IMR-90 (cell line): ENCODE measurements around the gene GREB1L. TPM values are rescaled to one million over a fixed set of nuclear protein-coding genes. Genes with fewer than 3 reads are reported as not detected.

Source experiments
- ATAC-seq: fragments of 200-7000 bp; cut with Tn5 transposase; 2 replicates; pipeline ENCODE4 v1.9.1; 2020; ENCODE audit warnings: low read depth, mild to moderate bottlenecking, moderate library complexity
- BruUV-seq: library from RNA; stranded (reverse); fragments of 400-500 nt; replicated peaks from 2 replicates; lab custom pipeline; 2021; lab: Mats Ljungman, UMichigan
- CTCF ChIA-PET: fragments of 300-600 bp; formaldehyde crosslinking; extraction: SDS; loops from one replicate; lab custom pipeline; 2021; ENCODE audit warnings: antibody characterized with exemption; lab: Yijun Ruan, JAX
- POLR2A ChIA-PET: fragments of 300-600 bp; sonication (Branson Sonifier 250); formaldehyde crosslinking; loops from one replicate; lab custom pipeline; 2022; ENCODE audit warnings: antibody characterized with exemption; ENCODE audit not compliant: unreplicated experiment; lab: Charles Lee
- DNase-seq: peaks from one replicate; pipeline ENCODE4 v3.0.0; 2013
- H2AFZ ChIP-seq: replicated peaks from 2 replicates; pipeline ENCODE3; 2013; ENCODE audit warnings: low read length, mild to moderate bottlenecking; ENCODE audit not compliant: poor library complexity
- H2AK5ac ChIP-seq: 2 replicates; pipeline ENCODE4 v1.6.1; 2013; ENCODE audit warnings: low read depth, low read length, inconsistent platforms
- H2AK9ac ChIP-seq: replicated peaks from 2 replicates; pipeline ENCODE3; 2013; ENCODE audit warnings: mild to moderate bottlenecking, low read depth, low read length, moderate library complexity; ENCODE audit not compliant: poor library complexity
- H2BK120ac ChIP-seq: 2 replicates; pipeline ENCODE4 v1.6.1; 2013; ENCODE audit warnings: low read depth, low read length, inconsistent platforms
- H2BK15ac ChIP-seq: 3 replicates; pipeline ENCODE4 v1.6.1; 2013; ENCODE audit warnings: low read depth, low read length, inconsistent platforms
- H2BK20ac ChIP-seq: 2 replicates; pipeline ENCODE4 v1.6.1; 2013; ENCODE audit warnings: low read depth, mild to moderate bottlenecking, inconsistent platforms, low read length, moderate library complexity
- H2BK5ac ChIP-seq: 2 replicates; pipeline ENCODE4 v1.6.1; 2013; ENCODE audit warnings: mild to moderate bottlenecking, low read depth, low read length, inconsistent platforms; ENCODE audit not compliant: poor library complexity, severe bottlenecking
- H3K14ac ChIP-seq: replicated peaks from 2 replicates; pipeline ENCODE4 v1.6.1; 2013; ENCODE audit warnings: low read depth, low read length, inconsistent platforms
- H3K18ac ChIP-seq: 2 replicates; pipeline ENCODE4 v1.6.1; 2013; ENCODE audit warnings: low read depth, low read length, control low read depth
- H3K23ac ChIP-seq: 2 replicates; pipeline ENCODE4 v1.6.1; 2013; ENCODE audit warnings: low read depth, low read length, inconsistent platforms
- H3K27ac ChIP-seq: 2 replicates; pipeline ENCODE4 v1.5.1; 2013; ENCODE audit warnings: mild to moderate bottlenecking, control low read depth, low read length; ENCODE audit not compliant: insufficient read depth
- H3K27me3 ChIP-seq: 2 replicates; pipeline ENCODE4 v1.6.1; 2013; ENCODE audit warnings: low read length; ENCODE audit not compliant: control insufficient read depth, insufficient read depth
- H3K36me3 ChIP-seq: 2 replicates; pipeline ENCODE4 v1.6.1; 2013; ENCODE audit warnings: low read length, mixed read lengths; ENCODE audit not compliant: control insufficient read depth, insufficient read depth
- H3K4ac ChIP-seq: 2 replicates; pipeline ENCODE4 v1.6.1; 2013; ENCODE audit warnings: low read depth, low read length, inconsistent platforms
- H3K4me1 ChIP-seq: 2 replicates; pipeline ENCODE4 v1.6.1; 2013; ENCODE audit warnings: low read length, mixed read lengths; ENCODE audit not compliant: control insufficient read depth, insufficient read depth
- H3K4me2 ChIP-seq: 2 replicates; pipeline ENCODE4 v1.6.1; 2013; ENCODE audit warnings: low read depth, mild to moderate bottlenecking, control low read depth, low read length, moderate library complexity
- H3K4me3 ChIP-seq: 2 replicates; pipeline ENCODE4 v1.5.1; 2013; ENCODE audit warnings: low read depth, mild to moderate bottlenecking, control low read depth, low read length, moderate library complexity; ENCODE audit not compliant: insufficient read depth
- H3K56ac ChIP-seq: 2 replicates; pipeline ENCODE4 v1.6.1; 2013; ENCODE audit warnings: low read length, inconsistent platforms; ENCODE audit not compliant: insufficient read depth; ENCODE audit errors: extremely low read depth
- H3K79me1 ChIP-seq, 2 experiments: 2 replicates each; pipeline ENCODE4 v1.6.1; 2013; ENCODE audit warnings: low read length in 2 of 2, inconsistent platforms in 1 of 2, low read depth in 1 of 2
- H3K9ac ChIP-seq: 2 replicates; pipeline ENCODE4 v1.6.1; 2013; ENCODE audit warnings: low read depth, low read length, control low read depth
- H3K9me1 ChIP-seq: 2 replicates; pipeline ENCODE4 v1.6.1; 2013; ENCODE audit warnings: low read length, inconsistent platforms; ENCODE audit not compliant: insufficient read depth
- H3K9me3 ChIP-seq: 2 replicates; pipeline ENCODE4 v1.6.1; 2013; ENCODE audit warnings: low read length; ENCODE audit not compliant: control insufficient read depth, insufficient read depth
- H4K20me1 ChIP-seq: 2 replicates; pipeline ENCODE4 v1.6.1; 2013; ENCODE audit warnings: low read length, inconsistent platforms; ENCODE audit not compliant: insufficient read depth
- H4K5ac ChIP-seq: 2 replicates; pipeline ENCODE4 v1.6.1; 2013; ENCODE audit warnings: mild to moderate bottlenecking, low read depth, low read length, control low read depth
- H4K8ac ChIP-seq, 2 experiments: 2 replicates each; pipeline ENCODE4 v1.6.1; 2013; ENCODE audit warnings: low read depth in 2 of 2, low read length in 2 of 2, control low read depth in 1 of 2, inconsistent platforms in 1 of 2
- H4K91ac ChIP-seq: 2 replicates; pipeline ENCODE4 v1.6.1; 2013; ENCODE audit warnings: low read depth, low read length, inconsistent platforms; ENCODE audit not compliant: insufficient read depth
- CHD1 ChIP-seq: IDR thresholded peaks from 2 replicates; pipeline ENCODE4 v1.6.1; 2012; ENCODE audit warnings: low read depth, low read length, improper control_type of control experiment
- CTCF ChIP-seq: conservative IDR thresholded peaks from 2 replicates; pipeline ENCODE4 v1.5.1; 2012; ENCODE audit warnings: mild to moderate bottlenecking, low read depth, low read length, improper control_type of control experiment
- ELK1 ChIP-seq: fragments of 150-350 bp; IDR thresholded peaks from 2 replicates; pipeline ENCODE4 v1.6.1; 2016; ENCODE audit warnings: low read depth, mild to moderate bottlenecking, low read length, moderate library complexity, borderline replicate concordance
- FOS ChIP-seq: fragments of 150-350 bp; IDR thresholded peaks from 2 replicates; pipeline ENCODE4 v1.6.1; 2016; ENCODE audit warnings: low read depth, low read length
- MAFK ChIP-seq: IDR thresholded peaks from 2 replicates; pipeline ENCODE4 v1.6.1; 2012; ENCODE audit warnings: low read depth, low read length, improper control_type of control experiment
- MAZ ChIP-seq: IDR thresholded peaks from 2 replicates; pipeline ENCODE4 v1.6.1; 2012; ENCODE audit warnings: low read depth, mild to moderate bottlenecking, low read length, improper control_type of control experiment, moderate library complexity, borderline replicate concordance
- MXI1 ChIP-seq: IDR thresholded peaks from 2 replicates; pipeline ENCODE4 v1.6.1; 2012; ENCODE audit warnings: low read depth, mild to moderate bottlenecking, low read length, moderate library complexity, borderline replicate concordance
- NFE2L2 ChIP-seq: fragments of 150-350 bp; IDR thresholded peaks from 2 replicates; pipeline ENCODE4 v1.6.1; 2016; ENCODE audit warnings: low read depth, mild to moderate bottlenecking, low read length
- RCOR1 ChIP-seq: IDR thresholded peaks from 2 replicates; pipeline ENCODE4 v1.6.1; 2012; ENCODE audit warnings: mild to moderate bottlenecking, low read length, improper control_type of control experiment; ENCODE audit not compliant: insufficient replicate concordance
- dilution Hi-C: fragments of 300-500 bp; cut with HindIII; formaldehyde crosslinking; loops from one replicate; pipeline ENCODE4 v1.14.3; 2018; ENCODE audit warnings: low sequenced_read_pairs; ENCODE audit not compliant: unreplicated experiment
- in situ Hi-C: fragments of 300-500 bp; cut with MboI; formaldehyde crosslinking; loops from 3 replicates; pipeline ENCODE4 v1.14.3; 2019; ENCODE audit warnings: low sequenced_read_pairs, inconsistent platforms, mixed read lengths
- intact Hi-C: fragments of 100-400 bp; cut with micrococcal nuclease; formaldehyde crosslinking; loops from 2 replicates; pipeline ENCODE4 v1.10.0; 2022
- polyA plus RNA-seq, 3 experiments: library from polyadenylated mRNA; depleted of rRNA; stranded (reverse); fragments of >200 nt; gene quantifications; 2 replicates each; pipeline ENCODE4 v1.2.3, GENCODE V29; 2012; ENCODE audit warnings: low replicate concordance in 1 of 3
- total RNA-seq: library from RNA; depleted of rRNA; stranded (reverse); fragments of >200 nt; gene quantifications from 2 replicates; pipeline ENCODE4 v1.2.3, GENCODE V29; 2012

GREB1L gene
- total and polyA plus RNA-seq, 2 of the 4 experiments (the other 2 are of a cell fraction): under 0.01 to 0.02 TPM

- H2BK20ac ChIP-seq: no peak overlapping the region
- TF ChIP-seq MAZ (no peak), RCOR1 (no peak), FOS (no peak), MXI1 (no peak), NFE2L2 (no peak), ELK1 (no peak), CHD1 (no peak), CTCF (no peak), MAFK (no peak)
- H3K14ac ChIP-seq: no peak overlapping the region
- peaks cover 22% of the 10 kb centered on the region for H3K36me3 ChIP-seq
- H3K4me2 ChIP-seq: no peak overlapping the region
- H3K9ac ChIP-seq: no peak overlapping the region
- H2AK9ac ChIP-seq: no peak overlapping the region
- H3K4ac ChIP-seq: no peak overlapping the region
- no peak overlapping the region for H3K56ac ChIP-seq
- no peak overlapping the region for H3K4me3 ChIP-seq
- H3K9me1 ChIP-seq: no peaks in the 10 kb centered on the region
- intact Hi-C loops (no loop called here), in situ Hi-C loops (no loop called here), dilution Hi-C loops (no loop called here)
- H3K27me3 ChIP-seq: no peaks in the 10 kb centered on the region
- no peak overlapping the region for H2AK5ac ChIP-seq
- no peak overlapping the region for H4K5ac ChIP-seq
- ATAC-seq: no peak
- no peak overlapping the region for H4K91ac ChIP-seq
- no peak for DNase-seq
- POLR2A ChIA-PET: no interaction called here
- no peaks in the 10 kb centered on the region for H3K4me1 ChIP-seq
- CTCF ChIA-PET: no interaction called here
- no peaks in the 10 kb centered on the region for H3K79me1 ChIP-seq
- H2AFZ ChIP-seq: no peak overlapping the region
- no peak overlapping the region for H2BK15ac ChIP-seq
- H2BK120ac ChIP-seq: no peak overlapping the region
- H3K9me3 ChIP-seq: no peaks in the 10 kb centered on the region
- H3K23ac ChIP-seq: no peak overlapping the region
- no peak overlapping the region for H2BK5ac ChIP-seq
- H4K20me1 ChIP-seq: no peaks in the 10 kb centered on the region
- no peak overlapping the region for H3K18ac ChIP-seq
- no peak overlapping the region for H3K27ac ChIP-seq
- no peak overlapping the region for H4K8ac ChIP-seq
- no TSS peak for BruUV-seq
These were observed 317.2 kb downstream of the GREB1L start for GRCh38 chr18:21559195-21559594.
